ENCODE results near the gene GRIK3.

GRCh38 chr1:36824390-36824861 lies 209.9 kb downstream of the GRIK3 start:
- TF ChIP-seq CTCF (IDR thresholded peaks at IDR 0.05; ENCODE audit: insufficient read depth, low read length) (no peak), POLR2AphosphoS5 (IDR thresholded peaks at IDR 0.05; ENCODE audit: low read depth) (no peak), REST (IDR thresholded peaks at IDR 0.05; ENCODE audit: insufficient replicate concordance, low read depth) (no peak), GABPA (IDR thresholded peaks at IDR 0.05; ENCODE audit: low read depth) (no peak)
